HG03342 (cell line): ENCODE data around the gene HSD17B8.
A peak's percentile ranks its signal among the peaks of the same experiment; 100 is the strongest.
"Not testable (repeated sequence)": the region's sequence is repeated elsewhere in the genome, so short reads cannot be mapped to it uniquely, and the experiment has no call there.

ENCODE experiments used
- ATAC-seq: cut with Tn5 transposase; IDR thresholded peaks from one replicate; pipeline ENCODE4 v1.9.1; 2021; ENCODE audit warnings: mild to moderate bottlenecking, moderate library complexity; ENCODE audit not compliant: unreplicated experiment

HSD17B8 gene

GRCh38 chr6:33205191-33206026 lies 954 bp downstream of the HSD17B8 start:
- no peak for ATAC-seq

GRCh38 chr6:33206027-33206863 lies 1.8 kb downstream of the HSD17B8 start:
- no peak for ATAC-seq

DNA sequence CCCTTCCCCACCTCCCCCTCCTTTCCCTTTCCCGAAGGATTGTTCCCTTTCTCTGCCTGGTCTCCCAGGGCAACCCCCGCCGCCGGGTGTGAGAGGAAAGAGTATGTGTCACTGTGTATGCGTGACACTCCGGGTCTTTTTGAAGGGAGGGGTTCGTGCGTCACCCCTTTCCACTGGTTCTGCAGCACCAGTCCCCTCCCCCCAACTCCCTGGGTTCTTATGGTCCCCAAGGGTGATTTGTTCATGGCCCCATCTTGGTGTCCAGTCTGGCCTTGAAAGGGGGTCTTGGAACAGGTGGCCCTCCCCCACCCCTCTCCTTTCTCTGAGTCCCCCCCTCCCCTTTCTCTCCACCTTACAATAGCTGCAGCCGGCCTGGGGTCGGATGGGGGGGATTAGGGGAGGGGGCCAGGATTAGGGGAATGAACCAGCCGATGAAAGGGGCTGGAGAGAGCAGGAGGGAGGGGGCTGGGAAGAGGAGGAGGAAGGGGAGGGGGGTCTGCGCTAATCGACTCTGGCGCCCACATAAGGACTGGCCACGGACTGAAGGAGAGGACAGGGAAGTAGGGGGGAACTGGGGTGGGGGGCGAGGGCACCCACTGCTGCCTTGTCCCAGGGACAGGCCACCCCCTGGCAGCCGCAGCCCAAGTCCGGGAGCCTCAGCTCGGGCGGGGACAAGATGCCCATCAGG lies 2.6 kb downstream of the HSD17B8 start:
- ATAC-seq = no peak

DNA sequence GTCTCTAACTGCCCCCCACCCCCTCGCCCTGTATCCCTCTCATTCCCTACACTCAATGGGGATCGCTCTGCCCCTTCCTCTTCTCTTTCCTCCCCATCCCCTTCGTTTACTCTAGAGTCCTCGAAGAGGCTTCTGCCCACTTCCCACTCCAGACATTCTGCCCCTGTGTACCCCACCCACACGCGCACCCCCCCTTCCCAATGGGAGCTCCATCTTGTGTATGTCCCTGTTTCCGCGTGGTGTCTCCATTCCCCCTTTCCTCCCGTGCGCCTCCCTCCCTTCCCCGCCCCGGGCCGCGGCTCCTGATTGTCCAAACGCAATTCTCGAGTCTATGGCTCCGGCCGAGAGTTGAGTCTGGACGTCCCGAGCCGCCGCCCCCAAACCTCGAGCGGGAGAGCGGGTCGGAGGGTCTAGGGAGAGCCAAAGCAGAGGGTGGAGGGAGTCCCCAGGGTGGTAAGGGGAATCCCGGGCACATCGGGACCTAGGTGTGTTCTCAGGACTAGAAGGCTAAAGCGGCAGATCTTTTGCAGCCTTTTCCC lies 3.2 kb downstream of the HSD17B8 start:
- ATAC-seq = no peak

GRCh38 chr6:33208091-33208967 lies 3.9 kb downstream of the HSD17B8 start, which contains the start of gene RING1:
Gene RING1 (plus strand): TSS chr6:33208500. CDS start chr6:33208823, 323 bp downstream.
- ATAC-seq = peak; percentile 40

- ATAC-seq = no peak
These were observed 5.4 kb downstream of the HSD17B8 start for GRCh38 chr6:33209856-33210255.

- no peak for ATAC-seq
These were observed 6.7 kb downstream of the HSD17B8 start for GRCh38 chr6:33211136-33211535.

GRCh38 chr6:33211666-33212422 lies 7.4 kb downstream of the HSD17B8 start:
- no peak for ATAC-seq

DNA sequence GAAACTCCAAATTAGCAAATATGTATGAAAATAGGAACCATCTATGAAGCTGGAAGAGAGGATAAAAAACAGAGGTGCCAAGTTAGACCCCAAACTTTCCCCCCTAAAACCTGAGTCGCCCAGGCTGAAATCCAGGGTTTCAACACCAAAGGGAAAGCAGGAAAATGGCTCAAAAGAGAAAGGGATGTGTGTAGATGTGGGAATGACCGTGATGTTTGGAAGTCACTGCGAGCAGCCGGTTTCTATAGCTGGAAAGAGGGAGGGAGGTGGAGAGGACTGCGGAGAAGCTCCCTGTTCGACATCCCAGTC lies 8.4 kb downstream of the HSD17B8 start:
- no peak for ATAC-seq

DNA sequence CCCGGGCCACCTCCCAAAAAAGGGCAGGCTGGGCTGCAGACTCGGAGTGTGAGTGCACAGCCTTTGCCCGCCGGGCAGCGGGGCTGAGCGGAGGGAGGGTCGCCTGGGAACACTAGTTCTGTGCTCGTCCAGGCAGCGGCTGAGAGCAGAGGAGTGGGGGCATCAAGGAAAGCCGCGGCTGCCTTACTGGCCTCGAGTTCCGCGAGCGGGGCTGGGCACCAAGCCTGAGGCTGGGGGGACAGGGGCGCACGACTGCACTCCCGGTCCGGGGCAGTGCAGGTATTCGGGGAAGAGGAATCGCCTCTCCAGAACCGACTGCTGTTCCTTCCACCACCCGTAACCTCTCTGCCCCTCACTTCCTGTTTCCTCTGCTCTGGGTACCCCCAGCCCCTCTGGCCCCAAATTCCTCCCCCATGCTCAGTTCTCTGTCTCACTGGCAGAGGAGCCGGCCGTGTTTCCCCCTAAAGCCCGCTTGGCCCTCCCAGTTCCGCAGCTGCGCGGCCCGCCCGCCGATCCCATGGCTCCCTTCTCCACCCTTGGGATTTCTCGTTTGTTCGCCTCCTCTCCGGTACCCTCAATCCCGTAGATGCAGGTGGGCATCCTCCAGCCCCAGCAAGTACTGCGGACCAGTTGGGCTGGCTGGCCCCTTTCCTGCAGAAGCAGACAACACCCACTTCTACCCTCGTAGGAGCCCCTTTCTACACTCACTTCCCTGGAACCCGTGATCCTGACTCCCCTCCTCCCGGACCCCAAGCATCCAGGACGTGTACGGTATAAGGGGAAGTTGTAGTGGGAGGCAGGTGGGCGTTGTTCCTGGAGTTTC lies 8.9 kb downstream of the HSD17B8 start:
- ATAC-seq = no peak

DNA sequence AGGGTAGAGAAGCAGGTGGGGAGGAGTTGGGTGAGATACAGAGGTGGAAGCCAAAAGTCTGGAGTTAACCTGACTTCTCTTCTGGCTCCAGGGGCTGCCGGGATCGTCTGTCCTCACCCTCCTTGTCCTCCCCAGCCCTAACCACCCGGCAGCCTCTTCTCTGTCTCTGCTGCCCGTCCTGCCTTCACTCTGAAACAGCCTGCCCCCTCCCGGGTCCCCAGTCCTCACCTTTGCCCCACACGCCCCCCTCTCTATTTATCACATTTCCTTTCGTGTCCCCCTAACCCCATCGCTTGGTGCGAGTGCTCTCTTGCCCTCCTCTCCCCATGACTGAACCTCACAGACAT lies 9.5 kb downstream of the HSD17B8 start:
- ATAC-seq = no peak

- no peak for ATAC-seq
These were observed 11.0 kb downstream of the HSD17B8 start for GRCh38 chr6:33215271-33216116.

DNA sequence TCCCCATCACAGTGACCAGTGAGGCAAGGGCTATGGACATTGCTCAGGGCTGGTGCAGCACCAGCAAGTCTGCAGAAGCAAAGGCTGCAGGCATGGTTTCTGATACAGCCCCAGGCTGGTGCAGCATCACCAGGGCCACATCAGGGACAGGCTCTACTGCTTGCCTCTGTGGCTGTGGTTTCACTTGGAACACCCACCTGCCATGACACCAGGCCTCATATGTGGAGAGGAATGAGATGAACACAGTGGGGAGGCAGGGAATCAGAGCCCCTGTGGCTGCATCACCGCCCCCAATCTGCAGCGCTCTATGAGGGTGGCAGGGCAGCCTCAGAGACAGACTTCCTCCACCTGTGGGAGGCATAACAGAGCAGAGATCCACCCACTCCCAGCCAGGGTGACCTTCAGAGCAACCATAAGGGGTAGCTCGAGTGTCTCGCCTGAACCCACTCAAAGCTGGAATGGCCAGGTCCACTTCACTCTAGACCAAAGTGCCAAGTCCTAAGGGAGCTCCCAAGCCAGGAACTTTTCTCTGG lies 11.7 kb downstream of the HSD17B8 start:
- ATAC-seq = no peak

GRCh38 chr6:33217246-33217645 lies 12.8 kb downstream of the HSD17B8 start:
- ATAC-seq = no peak

- no peak for ATAC-seq
These were observed 13.2 kb downstream of the HSD17B8 start for GRCh38 chr6:33217681-33218080.

- ATAC-seq = not testable (repeated sequence)
These were observed 22.2 kb downstream of the HSD17B8 start for GRCh38 chr6:33226503-33227120.

GRCh38 chr6:33235221-33235634 lies 30.8 kb downstream of the HSD17B8 start:
- ATAC-seq = no peak
